Neural crest cell (in vitro differentiated cells): ENCODE data around the gene LTBP1. TPM values are rescaled to one million over a fixed set of nuclear protein-coding genes. Genes with fewer than 3 reads are reported as not detected.
A peak's percentile ranks its signal among the peaks of the same experiment; 100 is the strongest.
"Not testable (repeated sequence)": the region's sequence is repeated elsewhere in the genome, so short reads cannot be mapped to it uniquely, and the experiment has no call there.

ENCODE experiments used
- DNase-seq: peaks from one replicate; pipeline ENCODE4 v3.0.0; 2021; ENCODE audit warnings: low read depth, mixed read lengths, low spot score
- H3K27ac Mint-ChIP-seq: one replicate; pipeline ENCODE4 v1.8.0; 2021; ENCODE audit warnings: mild to moderate bottlenecking, mixed read lengths; ENCODE audit not compliant: unreplicated experiment
- H3K27me3 Mint-ChIP-seq: 2 replicates; pipeline ENCODE4 v1.8.0; 2021; ENCODE audit warnings: low read depth, mild to moderate bottlenecking, mixed read lengths
- H3K36me3 Mint-ChIP-seq: 2 replicates; pipeline ENCODE4 v1.8.0; 2021; ENCODE audit warnings: low read depth, mild to moderate bottlenecking, mixed read lengths
- H3K4me1 Mint-ChIP-seq: 2 replicates; pipeline ENCODE4 v1.8.0; 2021; ENCODE audit warnings: mixed read lengths
- H3K4me3 Mint-ChIP-seq: one replicate; pipeline ENCODE4 v1.8.0; 2021; ENCODE audit warnings: mild to moderate bottlenecking, mixed read lengths
- H3K9me3 Mint-ChIP-seq: 2 replicates; pipeline ENCODE4 v1.8.0; 2021; ENCODE audit warnings: mixed read lengths
- total RNA-seq: library from RNA; stranded (reverse); gene quantifications from 2 replicates; pipeline ENCODE4 v1.2.1, GENCODE V29; 2021
- TF ChIP-seq, protein P1 (sequence below): fragments of 200-600 bp; sonication (generic); conservative IDR thresholded peaks from 2 replicates; pipeline ENCODE4 v1.5.0; 2021; ENCODE audit warnings: antibody characterized with exemption, mild to moderate bottlenecking

The LTBP1 gene
- total RNA-seq, 1 donor from 2014 or later: 30.2 TPM

DNA sequence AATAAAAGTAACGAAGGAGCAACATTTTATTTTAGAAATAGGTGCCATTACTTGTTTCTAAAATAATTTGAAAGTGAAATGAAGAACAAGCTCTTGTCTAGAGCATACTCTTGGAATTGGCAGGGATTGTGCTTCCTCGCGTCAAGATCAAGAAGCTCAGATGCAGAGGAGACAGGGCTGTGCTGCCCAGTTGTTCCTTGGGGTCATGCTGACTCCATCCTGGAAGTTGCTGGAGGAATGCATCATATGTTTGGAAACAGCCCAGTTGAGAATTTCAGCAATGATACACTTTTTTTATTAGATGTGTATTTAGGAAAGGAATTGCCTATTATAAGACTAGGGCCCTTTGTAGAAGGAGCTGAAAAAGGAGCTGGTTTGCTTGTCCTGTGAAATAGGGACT is 17.2 kb downstream of the LTBP1 start:
- TF ChIP-seq, protein P1, sequence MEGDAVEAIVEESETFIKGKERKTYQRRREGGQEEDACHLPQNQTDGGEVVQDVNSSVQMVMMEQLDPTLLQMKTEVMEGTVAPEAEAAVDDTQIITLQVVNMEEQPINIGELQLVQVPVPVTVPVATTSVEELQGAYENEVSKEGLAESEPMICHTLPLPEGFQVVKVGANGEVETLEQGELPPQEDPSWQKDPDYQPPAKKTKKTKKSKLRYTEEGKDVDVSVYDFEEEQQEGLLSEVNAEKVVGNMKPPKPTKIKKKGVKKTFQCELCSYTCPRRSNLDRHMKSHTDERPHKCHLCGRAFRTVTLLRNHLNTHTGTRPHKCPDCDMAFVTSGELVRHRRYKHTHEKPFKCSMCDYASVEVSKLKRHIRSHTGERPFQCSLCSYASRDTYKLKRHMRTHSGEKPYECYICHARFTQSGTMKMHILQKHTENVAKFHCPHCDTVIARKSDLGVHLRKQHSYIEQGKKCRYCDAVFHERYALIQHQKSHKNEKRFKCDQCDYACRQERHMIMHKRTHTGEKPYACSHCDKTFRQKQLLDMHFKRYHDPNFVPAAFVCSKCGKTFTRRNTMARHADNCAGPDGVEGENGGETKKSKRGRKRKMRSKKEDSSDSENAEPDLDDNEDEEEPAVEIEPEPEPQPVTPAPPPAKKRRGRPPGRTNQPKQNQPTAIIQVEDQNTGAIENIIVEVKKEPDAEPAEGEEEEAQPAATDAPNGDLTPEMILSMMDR: no peak

DNA sequence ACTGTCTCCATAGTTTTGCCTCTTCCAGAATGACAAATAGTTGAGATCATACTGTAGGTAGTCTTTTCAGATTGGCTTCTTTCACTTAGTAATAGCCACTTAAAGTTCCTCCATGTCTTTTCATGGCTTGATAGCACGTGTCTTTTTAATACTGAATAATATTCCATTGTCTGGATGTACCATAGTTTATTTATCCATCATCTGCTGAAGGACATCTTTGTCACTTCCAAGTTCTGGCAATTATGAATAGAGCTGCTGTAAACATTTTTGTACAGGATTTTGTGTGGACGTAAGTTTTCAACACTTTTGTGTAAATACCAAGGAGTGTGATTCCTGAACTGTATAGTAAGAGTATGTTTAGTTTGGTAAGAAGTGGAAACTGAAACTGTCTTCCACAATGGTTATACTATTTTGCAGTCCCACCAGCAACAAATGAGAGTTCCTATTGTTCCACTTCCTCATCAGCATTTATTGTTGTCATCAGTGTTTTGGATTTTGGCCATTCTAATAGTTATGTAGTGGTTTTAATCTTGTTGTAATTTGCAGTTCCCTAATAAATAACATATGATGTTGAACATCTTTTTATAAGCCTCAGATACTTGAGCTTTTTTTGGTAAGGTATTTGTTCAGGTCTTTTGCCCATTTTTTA is 18.9 kb downstream of the LTBP1 start:
- Mint-ChIP-seq H3K9me3 (peaks cover 10% of the 10 kb centered on the region), H3K4me1 (no peaks in the 10 kb centered on the region), H3K27me3 (no peaks in the 10 kb centered on the region), H3K36me3 (peaks cover 5% of the 10 kb centered on the region), H3K27ac (peak overlapping the region; percentile 40), H3K4me3 (no peak overlapping the region)
- DNase-seq: no peak
- TF ChIP-seq, protein P1: no peak

More for the DNA sequence above, 17.2 kb downstream of the LTBP1 start:
- H3K27me3 Mint-ChIP-seq: no peaks in the 10 kb centered on the region
- no peak overlapping the region for H3K27ac Mint-ChIP-seq
- H3K4me3 Mint-ChIP-seq: no peak overlapping the region
- H3K36me3 Mint-ChIP-seq: peaks cover 5% of the 10 kb centered on the region
- H3K9me3 Mint-ChIP-seq: peaks cover 5% of the 10 kb centered on the region
- H3K4me1 Mint-ChIP-seq: no peaks in the 10 kb centered on the region
- no peak for DNase-seq

DNA sequence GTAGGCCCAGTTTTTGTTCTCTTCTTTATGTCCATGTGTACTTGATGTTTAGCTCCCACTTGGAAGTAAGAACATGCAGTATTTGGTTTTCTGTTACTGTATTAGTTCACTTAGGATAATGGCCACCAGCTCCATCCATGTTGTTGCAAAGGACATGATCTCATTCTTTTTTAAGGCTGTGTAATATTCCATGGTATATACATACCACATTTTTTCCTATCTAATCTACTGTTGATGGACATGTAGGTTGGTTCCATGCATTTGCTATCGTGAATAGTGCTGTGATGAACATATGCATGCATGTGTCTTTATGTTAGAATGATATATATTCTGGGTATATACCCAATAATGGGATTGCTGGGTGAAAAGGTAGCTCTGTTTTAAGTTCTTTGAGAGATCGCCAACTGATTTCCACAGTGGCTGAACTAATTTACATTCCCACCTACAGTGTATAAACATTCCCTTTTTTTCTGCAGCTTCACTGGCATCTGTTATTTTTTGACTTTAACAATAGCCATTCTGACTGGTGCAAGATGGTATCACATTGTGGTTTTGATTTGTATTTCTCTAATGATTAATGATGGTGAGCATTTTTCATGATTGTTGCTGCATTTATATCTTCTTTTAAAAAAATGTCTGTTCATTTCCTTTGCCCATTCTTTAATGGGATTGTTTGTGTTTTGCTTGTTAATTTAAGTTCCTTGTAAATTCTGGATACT is 22.9 kb downstream of the LTBP1 start:
- H3K4me1 Mint-ChIP-seq: no peaks in the 10 kb centered on the region
- H3K27ac Mint-ChIP-seq: no peak overlapping the region
- TF ChIP-seq, protein P1: no peak
- H3K9me3 Mint-ChIP-seq: peaks cover 20% of the 10 kb centered on the region
- peaks cover 15% of the 10 kb centered on the region for H3K36me3 Mint-ChIP-seq
- no peak for DNase-seq
- no peak overlapping the region for H3K4me3 Mint-ChIP-seq
- H3K27me3 Mint-ChIP-seq: no peaks in the 10 kb centered on the region

DNA sequence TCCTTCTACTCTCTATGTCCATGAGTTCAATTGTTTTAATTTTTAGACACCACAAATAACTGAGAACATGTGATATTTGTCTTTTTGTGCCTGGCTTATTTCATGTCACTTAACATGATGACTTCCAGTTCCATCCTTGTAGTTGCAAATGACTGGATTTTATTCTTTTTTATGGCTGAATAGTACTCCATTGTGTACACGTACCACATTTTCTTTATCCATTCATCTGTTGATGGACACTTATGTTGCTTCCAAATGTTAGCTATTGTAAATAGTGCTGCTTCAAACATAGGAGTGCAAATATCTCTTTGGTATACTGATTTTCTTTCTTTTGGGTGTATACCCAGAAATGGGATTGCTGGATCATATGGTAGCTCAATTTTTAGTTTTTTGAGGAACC is 27.0 kb downstream of the LTBP1 start:
- Mint-ChIP-seq H3K9me3 (peaks cover 34% of the 10 kb centered on the region), H3K36me3 (peaks cover 24% of the 10 kb centered on the region)
- not testable (repeated sequence) for H3K4me1 Mint-ChIP-seq, H3K4me3 Mint-ChIP-seq, H3K27ac Mint-ChIP-seq, H3K27me3 Mint-ChIP-seq, DNase-seq

DNA sequence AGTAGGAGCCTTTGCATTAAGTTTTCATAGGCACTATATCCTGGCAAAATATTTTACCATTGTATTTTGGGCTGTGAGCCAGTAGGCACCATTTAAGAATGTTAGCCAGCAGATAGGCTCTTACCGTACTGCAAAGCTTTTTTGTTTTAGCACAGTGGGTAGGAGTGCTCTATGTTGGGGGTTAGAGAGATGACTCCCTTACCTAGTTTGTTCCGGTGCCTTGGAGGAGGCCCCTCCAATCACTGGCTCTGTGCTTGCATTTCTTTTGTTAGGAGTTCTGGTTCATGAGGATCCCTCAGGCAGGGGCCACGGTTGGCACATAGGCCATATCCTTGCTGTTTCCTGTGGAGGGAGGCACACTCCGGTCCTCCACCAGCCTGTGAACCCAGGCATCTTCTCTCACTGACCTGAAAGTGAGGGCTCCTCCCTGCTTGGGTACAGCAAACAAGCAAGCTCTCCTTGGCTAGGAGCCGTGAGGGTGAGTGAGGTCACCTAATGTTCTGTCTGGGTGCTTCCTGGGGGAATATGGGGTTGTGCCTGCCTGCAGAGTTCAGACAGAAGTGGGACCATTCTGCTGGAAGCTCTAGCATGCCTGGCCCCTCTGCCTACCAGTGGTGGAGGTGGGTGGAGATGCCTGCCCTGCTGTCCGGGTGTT is 29.8 kb downstream of the LTBP1 start:
- no peak overlapping the region for H3K4me3 Mint-ChIP-seq
- no peaks in the 10 kb centered on the region for H3K27me3 Mint-ChIP-seq
- TF ChIP-seq, protein P1: no peak
- peaks cover 31% of the 10 kb centered on the region for H3K36me3 Mint-ChIP-seq
- DNase-seq: no peak
- no peaks in the 10 kb centered on the region for H3K4me1 Mint-ChIP-seq
- H3K9me3 Mint-ChIP-seq: peaks cover 33% of the 10 kb centered on the region
- no peak overlapping the region for H3K27ac Mint-ChIP-seq
